ENCODE results near the gene DIP2B. TPM values are rescaled to one million over a fixed set of nuclear protein-coding genes. Genes with fewer than 3 reads are reported as not detected.

DIP2B gene
- polyA plus RNA-seq, 1 of the 3 experiments (the other 2 are of a cell fraction), result 6.6 TPM

DNA sequence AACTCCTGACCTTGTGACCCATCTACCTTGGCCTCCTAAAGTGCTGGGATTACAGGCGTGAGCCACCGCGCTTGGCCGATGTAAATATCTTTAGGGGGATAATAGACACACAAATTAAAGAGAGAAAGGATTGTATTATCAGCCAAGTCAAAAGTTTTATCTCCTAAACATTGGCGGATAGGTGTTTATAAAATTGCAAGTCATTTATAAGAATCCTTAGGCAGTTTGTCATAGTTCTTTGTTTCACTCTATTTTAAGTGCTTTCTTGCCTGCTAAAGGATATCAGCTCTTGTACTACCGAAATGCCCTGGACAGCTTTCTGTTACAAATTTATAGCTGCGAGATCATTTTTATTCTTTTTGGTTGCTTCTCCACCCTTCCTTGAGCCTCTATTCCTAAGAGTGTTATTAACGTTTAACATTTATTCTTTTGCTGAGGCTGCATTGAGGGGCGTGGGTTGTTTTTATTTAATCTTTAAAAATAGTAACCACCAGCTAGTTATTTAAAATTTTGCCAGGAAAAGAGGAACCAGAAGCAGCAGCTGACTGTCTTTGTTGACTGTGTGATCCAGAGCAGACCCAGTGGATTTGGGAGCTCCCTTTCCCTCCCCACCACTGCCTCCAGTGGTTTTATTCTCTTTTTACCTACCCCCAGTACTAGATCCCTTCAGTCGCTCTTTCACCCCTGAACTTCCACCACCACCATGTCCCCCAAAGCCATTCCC lies 106.4 kb downstream of the DIP2B start:
- TF ChIP-seq GATA2 (CRISPR knock-in tag; IDR thresholded peaks at IDR 0.05) (no peak), YY1 (IDR thresholded peaks at IDR 0.05; ENCODE audit: low read depth) (no peak), FOXM1 (IDR thresholded peaks at IDR 0.05; ENCODE audit: low read depth) (no peak), FOSL2 (IDR thresholded peaks at IDR 0.05; ENCODE audit: borderline replicate concordance, low read depth) (no peak), NRF1 (IDR thresholded peaks at IDR 0.05; ENCODE audit: low read depth, low read length) (no peak), TCF12 (IDR thresholded peaks at IDR 0.05) (no peak), RXRA (IDR thresholded peaks at IDR 0.05; ENCODE audit: borderline replicate concordance, low read depth) (no peak), EP300 (IDR thresholded peaks at IDR 0.05; ENCODE audit: borderline replicate concordance in 1 of 2, low read depth in 1 of 2, low read length in 1 of 2) (no peak), MXI1 (IDR thresholded peaks at IDR 0.05; ENCODE audit: low read depth, low read length) (no peak), JUND (IDR thresholded peaks at IDR 0.05) (no peak), NFIC (IDR thresholded peaks at IDR 0.05; ENCODE audit: borderline replicate concordance) (no peak), RFX5 (IDR thresholded peaks at IDR 0.05; ENCODE audit: low read length) (no peak), SIN3A (IDR thresholded peaks at IDR 0.05; ENCODE audit: borderline replicate concordance, low read depth, low read length) (no peak), EZH2phosphoT487 (IDR thresholded peaks at IDR 0.05; ENCODE audit: borderline replicate concordance, low read depth) (no peak)
- TF ChIP-seq, protein P1, sequence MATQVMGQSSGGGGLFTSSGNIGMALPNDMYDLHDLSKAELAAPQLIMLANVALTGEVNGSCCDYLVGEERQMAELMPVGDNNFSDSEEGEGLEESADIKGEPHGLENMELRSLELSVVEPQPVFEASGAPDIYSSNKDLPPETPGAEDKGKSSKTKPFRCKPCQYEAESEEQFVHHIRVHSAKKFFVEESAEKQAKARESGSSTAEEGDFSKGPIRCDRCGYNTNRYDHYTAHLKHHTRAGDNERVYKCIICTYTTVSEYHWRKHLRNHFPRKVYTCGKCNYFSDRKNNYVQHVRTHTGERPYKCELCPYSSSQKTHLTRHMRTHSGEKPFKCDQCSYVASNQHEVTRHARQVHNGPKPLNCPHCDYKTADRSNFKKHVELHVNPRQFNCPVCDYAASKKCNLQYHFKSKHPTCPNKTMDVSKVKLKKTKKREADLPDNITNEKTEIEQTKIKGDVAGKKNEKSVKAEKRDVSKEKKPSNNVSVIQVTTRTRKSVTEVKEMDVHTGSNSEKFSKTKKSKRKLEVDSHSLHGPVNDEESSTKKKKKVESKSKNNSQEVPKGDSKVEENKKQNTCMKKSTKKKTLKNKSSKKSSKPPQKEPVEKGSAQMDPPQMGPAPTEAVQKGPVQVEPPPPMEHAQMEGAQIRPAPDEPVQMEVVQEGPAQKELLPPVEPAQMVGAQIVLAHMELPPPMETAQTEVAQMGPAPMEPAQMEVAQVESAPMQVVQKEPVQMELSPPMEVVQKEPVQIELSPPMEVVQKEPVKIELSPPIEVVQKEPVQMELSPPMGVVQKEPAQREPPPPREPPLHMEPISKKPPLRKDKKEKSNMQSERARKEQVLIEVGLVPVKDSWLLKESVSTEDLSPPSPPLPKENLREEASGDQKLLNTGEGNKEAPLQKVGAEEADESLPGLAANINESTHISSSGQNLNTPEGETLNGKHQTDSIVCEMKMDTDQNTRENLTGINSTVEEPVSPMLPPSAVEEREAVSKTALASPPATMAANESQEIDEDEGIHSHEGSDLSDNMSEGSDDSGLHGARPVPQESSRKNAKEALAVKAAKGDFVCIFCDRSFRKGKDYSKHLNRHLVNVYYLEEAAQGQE (IDR thresholded peaks at IDR 0.05; ENCODE audit: low read depth, low read length), result no peak
- TF ChIP-seq, protein P2, sequence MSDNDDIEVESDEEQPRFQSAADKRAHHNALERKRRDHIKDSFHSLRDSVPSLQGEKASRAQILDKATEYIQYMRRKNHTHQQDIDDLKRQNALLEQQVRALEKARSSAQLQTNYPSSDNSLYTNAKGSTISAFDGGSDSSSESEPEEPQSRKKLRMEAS (IDR thresholded peaks at IDR 0.05; ENCODE audit: low read depth), result no peak
- TF ChIP-seq, protein P3, sequence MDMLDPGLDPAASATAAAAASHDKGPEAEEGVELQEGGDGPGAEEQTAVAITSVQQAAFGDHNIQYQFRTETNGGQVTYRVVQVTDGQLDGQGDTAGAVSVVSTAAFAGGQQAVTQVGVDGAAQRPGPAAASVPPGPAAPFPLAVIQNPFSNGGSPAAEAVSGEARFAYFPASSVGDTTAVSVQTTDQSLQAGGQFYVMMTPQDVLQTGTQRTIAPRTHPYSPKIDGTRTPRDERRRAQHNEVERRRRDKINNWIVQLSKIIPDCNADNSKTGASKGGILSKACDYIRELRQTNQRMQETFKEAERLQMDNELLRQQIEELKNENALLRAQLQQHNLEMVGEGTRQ (IDR thresholded peaks at IDR 0.05; ENCODE audit: borderline replicate concordance, low read depth, low read length), result no peak
- TF ChIP-seq, protein P4, sequence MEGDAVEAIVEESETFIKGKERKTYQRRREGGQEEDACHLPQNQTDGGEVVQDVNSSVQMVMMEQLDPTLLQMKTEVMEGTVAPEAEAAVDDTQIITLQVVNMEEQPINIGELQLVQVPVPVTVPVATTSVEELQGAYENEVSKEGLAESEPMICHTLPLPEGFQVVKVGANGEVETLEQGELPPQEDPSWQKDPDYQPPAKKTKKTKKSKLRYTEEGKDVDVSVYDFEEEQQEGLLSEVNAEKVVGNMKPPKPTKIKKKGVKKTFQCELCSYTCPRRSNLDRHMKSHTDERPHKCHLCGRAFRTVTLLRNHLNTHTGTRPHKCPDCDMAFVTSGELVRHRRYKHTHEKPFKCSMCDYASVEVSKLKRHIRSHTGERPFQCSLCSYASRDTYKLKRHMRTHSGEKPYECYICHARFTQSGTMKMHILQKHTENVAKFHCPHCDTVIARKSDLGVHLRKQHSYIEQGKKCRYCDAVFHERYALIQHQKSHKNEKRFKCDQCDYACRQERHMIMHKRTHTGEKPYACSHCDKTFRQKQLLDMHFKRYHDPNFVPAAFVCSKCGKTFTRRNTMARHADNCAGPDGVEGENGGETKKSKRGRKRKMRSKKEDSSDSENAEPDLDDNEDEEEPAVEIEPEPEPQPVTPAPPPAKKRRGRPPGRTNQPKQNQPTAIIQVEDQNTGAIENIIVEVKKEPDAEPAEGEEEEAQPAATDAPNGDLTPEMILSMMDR (IDR thresholded peaks at IDR 0.05), result no peak
- Histone ChIP-seq H3K9ac (no peak overlapping the region), H3K4me1 (ENCODE audit: control insufficient read depth in 1 of 2, insufficient read depth in 2 of 2, low read depth in 1 of 2, low read length in 1 of 2) (peaks cover 0 to 42% of the 10 kb centered on the region in 2 experiments; a peak in 3 of 4 replicates), H3F3A (replicated peaks; ENCODE audit: insufficient read depth) (no peaks in the 10 kb centered on the region), H3K27me3 (ENCODE audit: insufficient read depth) (no peaks in the 10 kb centered on the region), H3K9me3 (no peaks in the 10 kb centered on the region), H3K36me3 (replicated peaks in 1 of 2; ENCODE audit: control insufficient read depth in 1 of 2, insufficient read depth in 2 of 2, low read length in 1 of 2) (no peaks in the 10 kb centered on the region), H3K4me2 (no peak overlapping the region), H3K4me3 (ENCODE audit: low read depth in 2 of 2, low read length in 1 of 2) (no peak overlapping the region), H3K9me2 (no peaks in the 10 kb centered on the region), H2AFZ (ENCODE audit: low read depth) (no peak overlapping the region), H3K27ac (ENCODE audit: low read depth in 2 of 2, low read length in 1 of 2) (no peak overlapping the region), H4K20me1 (ENCODE audit: insufficient read depth) (no peaks in the 10 kb centered on the region), H3K79me2 (ENCODE audit: insufficient read depth) (peaks cover 13% of the 10 kb centered on the region)
- POLR2A ChIA-PET, result no interaction called here
- DNase-seq, result no peak
- WGBS (ENCODE audit: low lambda C conversion rate), result 94% methylated on average over 10 of the region's 10 CpGs
- CTCF ChIA-PET, result interaction anchor here (0.5 to 1.4 kb wide), 5 partner anchors 27 to 1533 kb away, joined by 3 to 4 read pairs (median 3); no protein-coding TSS in a partner anchor
